Rectal smooth muscle tissue (tissue), 1 donor: ENCODE results near the gene MYH7.

Experiments used
- H3K27ac ChIP-seq: one replicate; pipeline ENCODE4 v1.7.0; 2013; ENCODE audit warnings: low read depth, low read length, inconsistent platforms
- H3K27me3 ChIP-seq: one replicate; pipeline ENCODE4 v1.7.0; 2013; ENCODE audit warnings: low read length; ENCODE audit not compliant: control insufficient read depth, insufficient read depth
- H3K36me3 ChIP-seq: one replicate; pipeline ENCODE4 v1.7.0; 2013; ENCODE audit warnings: low read length; ENCODE audit not compliant: control insufficient read depth, insufficient read depth
- H3K4me1 ChIP-seq: one replicate; pipeline ENCODE4 v1.7.0; 2013; ENCODE audit warnings: low read length; ENCODE audit not compliant: control insufficient read depth, insufficient read depth
- H3K4me3 ChIP-seq: one replicate; pipeline ENCODE4 v1.7.0; 2013; ENCODE audit warnings: low read length
- H3K9ac ChIP-seq: one replicate; pipeline ENCODE4 v1.7.0; 2013; ENCODE audit warnings: low read length

MYH7 gene

DNA sequence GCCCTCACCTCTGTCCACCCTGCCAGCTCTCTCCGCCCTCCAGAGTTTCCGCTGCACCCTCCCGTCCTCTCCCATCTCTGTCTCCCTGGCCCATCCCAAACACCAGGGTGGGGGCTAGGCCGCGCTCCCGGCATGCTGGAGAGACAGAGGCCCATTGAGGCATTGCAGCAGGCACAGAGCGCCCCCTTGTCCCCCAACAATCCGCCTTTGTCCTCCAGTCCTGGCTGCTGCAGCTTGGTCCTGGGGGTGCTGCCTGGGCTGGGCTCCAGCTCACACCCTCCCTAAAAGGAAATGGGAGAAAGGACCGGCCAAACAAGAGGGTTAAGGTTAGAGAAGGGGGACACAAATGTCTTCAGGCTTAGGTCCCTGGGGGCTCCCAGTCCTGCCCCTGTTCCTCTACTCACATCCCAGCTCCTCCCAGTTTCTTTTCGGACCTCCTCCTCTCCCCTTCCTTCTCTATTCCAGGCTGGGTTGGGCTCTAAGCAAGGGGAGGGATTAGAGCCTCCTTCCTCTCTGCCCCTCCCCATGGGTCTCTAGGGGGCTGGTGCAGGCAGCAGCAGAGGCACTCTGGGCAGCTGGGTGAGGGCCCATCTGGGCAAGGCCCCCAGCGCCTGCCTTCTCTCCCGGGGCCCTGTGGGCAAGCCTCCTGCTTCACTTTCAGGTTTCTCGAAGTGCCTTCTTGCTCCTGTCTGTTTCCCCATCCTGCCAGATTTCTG is 58.8 kb downstream of the MYH7 start, which contains the start of gene CMTM5:
TSS of gene CMTM5 (plus strand) at position 565 of the 716 bp plus-strand sequence. CDS start 206 bp downstream, outside the sequence.
- peak within 1 kb of the TSS; percentile 58 for H3K27ac ChIP-seq
- no peaks in the 10 kb centered on the region for H3K4me1 ChIP-seq
- H3K9ac ChIP-seq = no peak within 1 kb of the TSS
- H3K27me3 ChIP-seq = peaks cover 2% of the 10 kb centered on the region
- H3K36me3 ChIP-seq = no peaks in the 10 kb centered on the region
- H3K4me3 ChIP-seq = no peak within 1 kb of the TSS

DNA sequence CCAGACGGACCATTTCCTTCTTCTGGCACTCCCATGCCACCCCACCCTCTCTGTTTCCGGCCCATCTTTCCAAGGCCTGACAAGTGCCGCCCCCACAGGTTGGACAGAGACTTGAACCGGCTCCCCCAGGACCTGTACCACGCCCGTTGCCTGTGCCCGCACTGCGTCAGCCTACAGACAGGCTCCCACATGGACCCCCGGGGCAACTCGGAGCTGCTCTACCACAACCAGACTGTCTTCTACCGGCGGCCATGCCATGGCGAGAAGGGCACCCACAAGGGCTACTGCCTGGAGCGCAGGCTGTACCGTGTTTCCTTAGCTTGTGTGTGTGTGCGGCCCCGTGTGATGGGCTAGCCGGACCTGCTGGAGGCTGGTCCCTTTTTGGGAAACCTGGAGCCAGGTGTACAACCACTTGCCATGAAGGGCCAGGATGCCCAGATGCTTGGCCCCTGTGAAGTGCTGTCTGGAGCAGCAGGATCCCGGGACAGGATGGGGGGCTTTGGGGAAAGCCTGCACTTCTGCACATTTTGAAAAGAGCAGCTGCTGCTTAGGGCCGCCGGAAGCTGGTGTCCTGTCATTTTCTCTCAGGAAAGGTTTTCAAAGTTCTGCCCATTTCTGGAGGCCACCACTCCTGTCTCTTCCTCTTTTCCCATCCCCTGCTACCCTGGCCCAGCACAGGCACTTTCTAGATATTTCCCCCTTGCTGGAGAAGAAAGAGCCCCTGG is 59.8 kb downstream of the MYH7 start:
- H3K36me3 ChIP-seq = no peaks in the 10 kb centered on the region
- no peak overlapping the region for H3K4me3 ChIP-seq
- no peak overlapping the region for H3K9ac ChIP-seq
- no peak overlapping the region for H3K27ac ChIP-seq
- H3K27me3 ChIP-seq = peaks cover 2% of the 10 kb centered on the region
- no peaks in the 10 kb centered on the region for H3K4me1 ChIP-seq

DNA sequence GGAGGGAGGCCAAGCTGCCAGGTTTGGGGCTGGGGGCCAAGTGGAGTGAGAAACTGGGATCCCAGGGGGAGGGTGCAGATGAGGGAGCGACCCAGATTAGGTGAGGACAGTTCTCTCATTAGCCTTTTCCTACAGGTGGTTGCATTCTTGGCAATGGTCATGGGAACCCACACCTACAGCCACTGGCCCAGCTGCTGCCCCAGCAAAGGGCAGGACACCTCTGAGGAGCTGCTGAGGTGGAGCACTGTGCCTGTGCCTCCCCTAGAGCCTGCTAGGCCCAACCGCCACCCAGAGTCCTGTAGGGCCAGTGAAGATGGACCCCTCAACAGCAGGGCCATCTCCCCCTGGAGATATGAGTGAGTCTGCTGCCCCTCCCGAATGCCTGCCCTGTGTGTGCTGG is 62.4 kb downstream of the MYH7 start:
- Histone ChIP-seq H3K9ac (no peak overlapping the region), H3K4me3 (no peak overlapping the region), H3K4me1 (no peaks in the 10 kb centered on the region), H3K36me3 (no peaks in the 10 kb centered on the region), H3K27me3 (no peaks in the 10 kb centered on the region), H3K27ac (no peak overlapping the region)

DNA sequence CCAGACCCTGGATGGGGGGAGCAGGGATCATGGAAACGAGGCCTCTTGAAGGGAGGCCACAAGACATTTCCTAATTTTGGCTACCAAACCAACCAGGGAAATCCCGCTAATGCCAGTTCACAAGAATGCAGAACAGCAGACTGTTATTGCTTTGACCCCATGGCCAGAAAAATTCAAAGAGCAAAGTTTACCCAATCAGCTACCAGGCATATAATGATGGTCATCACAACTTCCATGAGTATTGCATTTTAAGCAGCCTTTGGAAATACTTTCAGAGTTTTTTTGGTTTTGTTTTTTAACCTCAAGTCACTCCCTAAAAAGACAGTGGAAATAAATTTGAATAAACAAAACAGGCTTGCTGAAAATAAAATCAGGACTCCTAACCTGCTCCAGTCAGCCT is 63.0 kb downstream of the MYH7 start, which contains the start of gene IL25:
TSS of gene IL25 (plus strand) at position 301 of the 400 bp plus-strand sequence.
- H3K36me3 ChIP-seq = no peaks in the 10 kb centered on the region
- no peak within 1 kb of the TSS for H3K9ac ChIP-seq
- no peaks in the 10 kb centered on the region for H3K4me1 ChIP-seq
- no peaks in the 10 kb centered on the region for H3K27me3 ChIP-seq
- H3K4me3 ChIP-seq = no peak within 1 kb of the TSS
- H3K27ac ChIP-seq = no peak within 1 kb of the TSS

DNA sequence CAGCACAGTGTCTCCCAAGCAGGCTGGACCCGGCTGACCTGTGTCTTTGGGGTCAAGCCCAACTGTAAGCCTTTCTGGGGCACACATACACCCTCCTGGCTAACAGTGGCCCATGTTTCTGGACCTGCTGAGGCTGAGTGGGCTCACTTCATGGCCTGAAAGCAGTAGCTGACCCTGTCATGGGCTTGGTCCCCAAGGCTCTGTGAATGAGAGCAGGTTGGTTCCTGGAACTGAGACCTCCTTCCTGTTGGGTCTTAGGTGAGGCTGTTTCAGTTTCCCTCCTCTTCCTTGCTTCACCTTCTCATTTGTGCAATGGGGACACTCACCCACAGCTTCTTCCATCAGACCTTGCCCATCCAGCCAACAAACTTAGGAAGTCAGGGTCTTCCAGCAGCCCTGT is 63.6 kb downstream of the MYH7 start:
- H3K9ac ChIP-seq = no peak overlapping the region
- no peaks in the 10 kb centered on the region for H3K27me3 ChIP-seq
- peaks cover 2% of the 10 kb centered on the region for H3K4me1 ChIP-seq
- no peak overlapping the region for H3K27ac ChIP-seq
- no peaks in the 10 kb centered on the region for H3K36me3 ChIP-seq
- no peak overlapping the region for H3K4me3 ChIP-seq

DNA sequence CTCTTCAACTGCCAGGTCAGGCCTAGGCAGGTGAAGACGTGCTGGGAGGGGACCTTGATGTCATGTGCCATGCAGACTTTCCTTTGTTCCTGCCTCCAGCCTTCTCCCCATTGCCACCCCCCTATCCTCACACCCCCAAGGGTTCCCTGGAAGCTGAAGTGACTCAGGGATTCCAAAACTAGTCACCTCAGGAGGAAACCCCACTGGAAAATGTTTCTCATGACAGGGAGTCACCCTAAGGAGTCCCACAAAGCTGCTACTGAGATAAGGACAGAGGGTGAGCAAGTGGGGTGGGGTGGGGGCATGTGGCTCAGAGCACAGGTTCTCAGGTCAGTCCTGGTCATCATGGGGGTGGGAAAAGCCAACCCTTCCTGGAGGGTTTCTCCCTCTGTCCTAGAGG is 65.2 kb downstream of the MYH7 start:
- H3K36me3 ChIP-seq = no peaks in the 10 kb centered on the region
- H3K4me3 ChIP-seq = no peak overlapping the region
- peaks cover 6% of the 10 kb centered on the region for H3K27me3 ChIP-seq
- H3K27ac ChIP-seq = no peak overlapping the region
- H3K4me1 ChIP-seq = peaks cover 5% of the 10 kb centered on the region
- H3K9ac ChIP-seq = no peak overlapping the region

DNA sequence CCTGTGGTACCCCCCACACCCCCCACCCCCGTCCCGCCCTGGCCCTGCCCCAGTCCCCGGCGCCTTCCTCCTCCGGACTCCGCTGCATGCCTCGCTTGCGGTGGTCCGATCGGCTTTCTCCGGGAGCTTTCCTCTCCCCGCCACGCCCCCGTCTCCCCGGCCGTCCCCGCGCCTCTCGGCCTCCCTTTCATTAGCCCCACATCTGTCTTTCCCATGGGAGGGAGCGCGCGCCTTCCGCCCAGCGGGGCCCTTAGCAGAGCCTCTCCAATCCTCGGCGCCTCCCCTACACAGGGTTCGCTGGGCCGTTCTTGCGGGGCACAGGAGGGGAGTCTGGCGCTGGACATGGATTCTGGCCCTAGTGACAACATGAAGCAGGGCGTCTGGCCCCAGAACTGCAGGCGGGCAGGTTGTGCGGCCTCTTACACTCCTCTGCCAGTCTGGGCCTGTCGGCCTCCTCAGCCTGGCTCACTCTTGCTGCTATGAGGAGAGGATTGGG is 69.0 kb downstream of the MYH7 start:
- Histone ChIP-seq H3K27ac (peak overlapping the region; percentile 92), H3K36me3 (no peaks in the 10 kb centered on the region), H3K4me3 (peak overlapping the region; percentile 36), H3K4me1 (peaks cover 16% of the 10 kb centered on the region), H3K9ac (no peak overlapping the region), H3K27me3 (peaks cover 10% of the 10 kb centered on the region)

DNA sequence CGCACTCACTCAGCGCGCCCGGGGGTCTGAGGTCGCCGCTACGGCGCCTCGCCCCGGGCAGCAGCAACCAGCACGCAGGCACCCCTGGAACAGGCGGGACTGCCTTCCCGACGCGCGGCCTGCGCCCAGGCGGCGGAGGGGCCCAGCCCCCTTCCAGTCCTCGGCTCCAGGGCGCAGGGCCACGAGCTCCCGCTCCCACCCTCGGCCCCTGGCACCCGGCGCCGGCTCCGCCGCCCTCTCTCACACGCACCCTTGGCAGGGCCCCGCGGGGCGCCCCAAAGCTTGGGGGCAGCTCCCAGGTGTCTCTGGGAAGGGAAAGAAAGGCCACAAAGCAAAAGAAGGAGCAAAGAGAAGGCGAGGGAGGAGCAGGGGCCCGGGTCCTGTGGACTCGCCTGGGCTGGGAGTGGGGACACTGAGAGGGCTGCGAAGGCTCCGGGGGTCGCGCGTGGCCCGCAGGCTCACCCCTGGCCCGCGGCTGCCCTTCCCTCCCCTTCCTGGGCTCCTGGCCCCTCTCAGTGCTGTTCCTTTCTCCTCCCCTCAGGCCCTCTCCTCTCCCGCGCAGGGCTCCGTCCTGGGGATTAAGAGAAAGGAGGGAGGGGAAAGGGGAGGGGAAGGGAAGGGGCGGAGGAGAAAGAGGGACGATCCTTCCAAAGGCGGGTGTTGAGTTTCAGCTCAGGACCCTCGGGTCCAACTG is 69.6 kb downstream of the MYH7 start:
- peak overlapping the region; percentile 76 for H3K4me3 ChIP-seq

DNA sequence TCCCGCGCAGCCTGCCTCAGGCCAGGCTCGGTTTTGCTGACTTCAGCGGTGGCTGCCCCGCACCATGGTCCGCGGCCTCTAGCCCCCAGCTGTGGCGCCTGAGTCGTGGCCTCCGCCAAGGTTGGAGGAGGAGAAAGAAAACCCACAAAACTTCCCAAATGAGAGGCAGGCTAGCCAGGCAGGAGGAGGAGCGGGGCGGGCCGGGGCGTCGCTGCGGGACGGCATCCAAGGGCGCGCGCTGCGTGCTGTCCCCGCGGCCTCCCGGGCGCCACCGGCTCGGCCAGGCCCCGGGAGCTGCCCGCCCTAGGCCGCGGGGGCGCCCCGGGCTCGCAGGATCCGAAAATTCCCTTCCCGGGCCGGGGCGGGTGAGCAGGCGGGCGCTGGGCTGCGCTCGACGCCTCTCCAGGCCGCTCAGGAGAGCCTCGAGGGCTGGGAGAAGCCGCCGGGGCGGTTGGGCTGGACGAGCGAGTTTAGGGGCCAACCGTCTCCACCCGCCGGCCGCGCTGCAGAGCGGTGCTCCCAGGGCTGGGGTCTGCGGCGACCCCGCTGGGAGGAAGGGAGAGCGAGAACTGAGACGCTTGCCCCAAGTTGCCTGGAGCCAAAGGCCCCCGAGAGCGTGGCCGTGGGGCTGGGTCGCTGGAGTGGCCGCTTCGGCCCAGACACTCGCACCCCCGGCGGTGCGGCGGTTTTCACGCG is 70.3 kb downstream of the MYH7 start, which contains the start of gene EFS:
TSS of gene EFS (minus strand) at position 137 of the 696 bp plus-strand sequence. CDS start 147 bp downstream, outside the sequence.
- peaks cover 16% of the 10 kb centered on the region for H3K4me1 ChIP-seq
- no peaks in the 10 kb centered on the region for H3K36me3 ChIP-seq
- peaks cover 10% of the 10 kb centered on the region for H3K27me3 ChIP-seq
- peak within 1 kb of the TSS; percentile 74 for H3K9ac ChIP-seq
- peak within 1 kb of the TSS; percentile 92 for H3K27ac ChIP-seq
- peak within 1 kb of the TSS; percentile 76 for H3K4me3 ChIP-seq

More for the DNA sequence above, 69.6 kb downstream of the MYH7 start:
- H3K4me1 ChIP-seq = peaks cover 16% of the 10 kb centered on the region
- peak overlapping the region; percentile 74 for H3K9ac ChIP-seq
- peak overlapping the region; percentile 92 for H3K27ac ChIP-seq
- H3K27me3 ChIP-seq = peaks cover 10% of the 10 kb centered on the region
- no peaks in the 10 kb centered on the region for H3K36me3 ChIP-seq

DNA sequence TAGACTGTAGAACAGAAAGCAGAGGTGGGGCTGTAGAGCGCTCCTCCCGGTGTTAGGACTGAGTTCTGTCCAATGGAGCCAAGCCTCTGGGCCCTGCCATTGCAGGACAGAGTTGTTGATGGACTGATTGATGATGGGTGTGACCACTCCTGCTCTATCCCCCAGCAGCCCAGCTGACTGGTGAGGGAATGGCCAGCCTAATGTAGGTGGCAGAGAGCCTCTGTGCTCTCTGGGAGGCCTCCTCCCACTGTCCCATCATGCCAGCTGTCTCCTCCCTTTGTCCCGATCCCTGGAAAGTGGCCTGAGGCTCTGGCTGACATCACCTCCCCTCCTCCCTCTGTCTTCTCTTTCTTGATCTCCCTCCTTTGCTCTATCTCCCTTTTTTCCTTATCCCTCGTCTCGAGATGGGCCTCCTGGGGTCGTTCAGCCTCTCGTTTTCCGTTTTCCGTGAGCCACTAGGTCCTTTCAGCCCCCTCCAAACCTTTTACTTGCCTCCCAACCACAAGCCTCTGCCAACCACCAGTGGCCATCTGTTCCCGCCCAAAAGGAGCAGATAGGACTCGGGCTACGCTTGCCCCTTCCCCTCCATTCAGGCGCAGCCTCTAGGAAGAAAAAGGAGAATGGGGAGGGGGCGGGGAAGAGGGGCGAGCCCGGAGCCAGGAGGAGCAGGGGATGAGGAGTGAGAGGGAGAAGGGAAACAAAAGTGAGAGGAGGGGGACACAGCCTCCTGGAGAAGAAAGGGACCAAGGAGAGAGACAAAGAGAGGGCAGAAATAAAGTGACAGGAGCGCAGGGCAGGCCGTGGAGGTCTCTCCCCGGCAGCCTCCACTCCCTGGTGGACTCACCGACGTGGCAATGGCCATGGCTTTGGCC is 71.1 kb downstream of the MYH7 start:
- H3K27ac ChIP-seq = peak overlapping the region; percentile 92
- no peaks in the 10 kb centered on the region for H3K36me3 ChIP-seq
- H3K4me1 ChIP-seq = peaks cover 16% of the 10 kb centered on the region
- H3K9ac ChIP-seq = peak overlapping the region; percentile 60
- peak overlapping the region; percentile 76 for H3K4me3 ChIP-seq
- peaks cover 10% of the 10 kb centered on the region for H3K27me3 ChIP-seq
